K562 (cell line): ENCODE measurements around the gene PDLIM5. TPM values are rescaled to one million over a fixed set of nuclear protein-coding genes. Genes with fewer than 3 reads are reported as not detected.

Experiments used
- FOSL1 ChIP-seq: fragments of 200-800 bp; sonication (Bioruptor generic); conservative IDR thresholded peaks from 2 replicates; pipeline ENCODE4 v1.6.1; 2016; ENCODE audit warnings: missing genetic modification characterization, missing compliant biosample characterization
- IFI16 ChIP-seq: fragments of 250-450 bp; sonication (Bioruptor Pico); IDR thresholded peaks from 2 replicates; pipeline ENCODE4 v2.1.2; 2022; ENCODE audit warnings: mild to moderate bottlenecking, inconsistent platforms
- IRF2 ChIP-seq: sonication (generic); formaldehyde crosslinking; IDR thresholded peaks from 2 replicates; pipeline ENCODE4 v1.8.1; 2022; ENCODE audit warnings: mild to moderate bottlenecking, missing genetic modification reagents
- JUN ChIP-seq, 2 experiments: sonication (generic) in 1 of 2; formaldehyde crosslinking in 1 of 2; IDR thresholded peaks; 2 replicates each; pipeline versions ENCODE4 v1.6.1 to v1.8.0; 2012 to 2022; ENCODE audit warnings: borderline replicate concordance in 2 of 2, mild to moderate bottlenecking in 2 of 2, improper control_type of control experiment in 1 of 2, low read depth in 1 of 2, low read length in 1 of 2, missing genetic modification reagents in 1 of 2
- SMAD3 ChIP-seq: fragments of 450-650 bp; formaldehyde crosslinking; conservative IDR thresholded peaks from 2 replicates; pipeline ENCODE4 v1.4.0; 2020; ENCODE audit warnings: mild to moderate bottlenecking
- SMARCE1 ChIP-seq: fragments of 450-650 bp; IDR thresholded peaks from 2 replicates; pipeline ENCODE4 v1.7.1; 2016; ENCODE audit warnings: mild to moderate bottlenecking
- TBL1XR1 ChIP-seq, 2 experiments: IDR thresholded peaks; 2 replicates each; pipeline ENCODE4 v1.6.1; 2012; ENCODE audit warnings: improper control_type of control experiment in 2 of 2, low read length in 2 of 2, mild to moderate bottlenecking in 1 of 2
- YY1 ChIP-seq, 3 experiments: IDR thresholded peaks; 2 replicates each; pipeline ENCODE4 v1.6.1; 2011; ENCODE audit warnings: low read length in 2 of 3, mild to moderate bottlenecking in 2 of 3, moderate library complexity in 2 of 3, borderline replicate concordance in 1 of 3, control low read depth in 1 of 3, low read depth in 1 of 3; ENCODE audit not compliant: insufficient read depth in 3 of 3, insufficient replicate concordance in 2 of 3, control insufficient read depth in 1 of 3, insufficient read length in 1 of 3; ENCODE audit errors: extremely low read depth in 1 of 3
- ZNF133 ChIP-seq: fragments of 250-450 bp; sonication (Bioruptor Pico); IDR thresholded peaks from 2 replicates; pipeline ENCODE4 v1.4.0; 2020; ENCODE audit warnings: mild to moderate bottlenecking
- ZNF780A ChIP-seq: fragments of 250-450 bp; sonication (Bioruptor Pico); IDR thresholded peaks from 2 replicates; pipeline ENCODE4 v1.5.0; 2021; ENCODE audit warnings: mild to moderate bottlenecking
- ZSCAN32 ChIP-seq: fragments of 450-650 bp; formaldehyde crosslinking; IDR thresholded peaks from 2 replicates; pipeline ENCODE4 v1.4.0; 2020; ENCODE audit warnings: mild to moderate bottlenecking, moderate library complexity
- polyA plus RNA-seq, 8 experiments: library from polyadenylated mRNA; depleted of rRNA in 4 of 8; stranded (reverse) in 5 of 8; unstranded in 3 of 8; fragments of >200 nt; fragmentation: Nextera tagmentation in 2 of 8; fragmentation: Illumina TruSeq in 1 of 8; extraction: Ambion mirVana in 2 of 8; extraction: Trizol in 1 of 8; gene quantifications; 2 replicates each; pipeline versions ENCODE4 v1.2.1 to v1.2.3, GENCODE V29; 2011 to 2014; ENCODE audit warnings: inconsistent platforms in 1 of 8, missing spikeins in 1 of 8
- total RNA-seq, 7 experiments: library from RNA; depleted of rRNA in 6 of 7; stranded (reverse); fragments of >200 nt in 6 of 7; fragmentation: Illumina TruSeq in 2 of 7; extraction: Trizol in 2 of 7; gene quantifications; 2 replicates each; pipeline versions ENCODE4 v1.2.1 to v1.2.3, GENCODE V29; 2011 to 2021; ENCODE audit warnings: low replicate concordance in 1 of 7
- TF ChIP-seq, protein P1 (sequence below): sonication (generic); formaldehyde crosslinking; IDR thresholded peaks from 2 replicates; pipeline ENCODE4 v1.5.0; 2020; ENCODE audit warnings: missing genetic modification reagents
- TF ChIP-seq, protein P2 (sequence below): fragments of 450-650 bp; IDR thresholded peaks from 2 replicates; pipeline ENCODE4 v1.6.1; 2017; ENCODE audit warnings: antibody characterized with exemption
- TF ChIP-seq, protein P3 (sequence below), 2 experiments: fragments of 450-650 bp in 1 of 2; sonication (generic) in 1 of 2; formaldehyde crosslinking in 1 of 2; IDR thresholded peaks in 1 of 2; conservative IDR thresholded peaks in 1 of 2; 2 replicates each; pipeline versions ENCODE4 v1.6.1 to v1.8.1; 2016 to 2023; ENCODE audit warnings: mild to moderate bottlenecking in 2 of 2, moderate library complexity in 2 of 2, inconsistent platforms in 1 of 2, missing genetic modification reagents in 1 of 2
- TF ChIP-seq, protein P4 (sequence below), 2 experiments: fragments of 150-350 bp in 1 of 2; IDR thresholded peaks; 2 replicates each; pipeline ENCODE4 v1.6.1; 2012 to 2016; ENCODE audit warnings: low read depth in 2 of 2, low read length in 2 of 2, mild to moderate bottlenecking in 1 of 2, moderate library complexity in 1 of 2
- TF ChIP-seq, protein P5 (sequence below): IDR thresholded peaks from 3 replicates; pipeline ENCODE4 v1.6.1; 2011; ENCODE audit warnings: borderline replicate concordance, mild to moderate bottlenecking, moderate library complexity; ENCODE audit not compliant: insufficient read length; ENCODE audit errors: extremely low read depth

The PDLIM5 gene
- total and polyA plus RNA-seq, 9 of the 15 experiments (the other 6 are each of a cell fraction or from before 2014, with no cell fraction given), result 36.9 to 127 (median 62.5) TPM

DNA sequence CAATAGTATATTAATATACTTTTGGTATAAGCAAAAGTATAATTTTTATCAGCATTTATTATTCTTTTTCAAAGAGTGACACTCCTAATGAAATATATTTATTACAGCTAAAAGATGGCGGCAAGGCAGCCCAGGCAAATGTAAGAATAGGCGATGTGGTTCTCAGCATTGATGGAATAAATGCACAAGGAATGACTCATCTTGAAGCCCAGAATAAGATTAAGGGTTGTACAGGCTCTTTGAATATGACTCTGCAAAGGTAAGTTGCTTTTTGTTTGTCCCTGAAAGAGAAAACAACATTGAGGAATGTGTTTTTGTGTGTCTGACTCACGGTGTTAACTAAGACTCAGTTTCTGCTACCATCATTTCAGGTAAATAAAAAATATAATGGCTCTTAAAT lies 71.9 kb downstream of the PDLIM5 start (continued):
- TF ChIP-seq SMARCE1 (0 out of 2 replicates have a peak, but pooled peaks have one; percentile 27), IRF2 (CRISPR knock-in tag) (no peak), ZSCAN32 (CRISPR knock-in tag) (no peak), ZNF133 (CRISPR knock-in tag) (no peak), ZNF780A (CRISPR knock-in tag) (no peak), TBL1XR1 (IDR thresholded peaks at IDR 0.05; ENCODE audit: low read length in 2 of 2) (no peak), IFI16 (no peak), SMAD3 (no peak), FOSL1 (tag) (peak; percentile 83), JUN (IDR thresholded peaks at IDR 0.05; ENCODE audit: borderline replicate concordance, low read depth, low read length) (peak; percentile 51; the same call in 1 of the 2 replicates), JUN (CRISPR knock-in tag; IDR thresholded peaks at IDR 0.05; ENCODE audit: borderline replicate concordance) (no peak), YY1 (IDR thresholded peaks at IDR 0.05; ENCODE audit: borderline replicate concordance in 1 of 3, control insufficient read depth in 1 of 3, extremely low read depth in 1 of 3, insufficient read depth in 3 of 3, insufficient read length in 1 of 3, insufficient replicate concordance in 2 of 3, low read depth in 1 of 3, low read length in 2 of 3) (peak in 1 of 3 experiments; percentile 81)
- TF ChIP-seq, protein P1, sequence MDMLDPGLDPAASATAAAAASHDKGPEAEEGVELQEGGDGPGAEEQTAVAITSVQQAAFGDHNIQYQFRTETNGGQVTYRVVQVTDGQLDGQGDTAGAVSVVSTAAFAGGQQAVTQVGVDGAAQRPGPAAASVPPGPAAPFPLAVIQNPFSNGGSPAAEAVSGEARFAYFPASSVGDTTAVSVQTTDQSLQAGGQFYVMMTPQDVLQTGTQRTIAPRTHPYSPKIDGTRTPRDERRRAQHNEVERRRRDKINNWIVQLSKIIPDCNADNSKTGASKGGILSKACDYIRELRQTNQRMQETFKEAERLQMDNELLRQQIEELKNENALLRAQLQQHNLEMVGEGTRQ, result no peak
- TF ChIP-seq, protein P2, sequence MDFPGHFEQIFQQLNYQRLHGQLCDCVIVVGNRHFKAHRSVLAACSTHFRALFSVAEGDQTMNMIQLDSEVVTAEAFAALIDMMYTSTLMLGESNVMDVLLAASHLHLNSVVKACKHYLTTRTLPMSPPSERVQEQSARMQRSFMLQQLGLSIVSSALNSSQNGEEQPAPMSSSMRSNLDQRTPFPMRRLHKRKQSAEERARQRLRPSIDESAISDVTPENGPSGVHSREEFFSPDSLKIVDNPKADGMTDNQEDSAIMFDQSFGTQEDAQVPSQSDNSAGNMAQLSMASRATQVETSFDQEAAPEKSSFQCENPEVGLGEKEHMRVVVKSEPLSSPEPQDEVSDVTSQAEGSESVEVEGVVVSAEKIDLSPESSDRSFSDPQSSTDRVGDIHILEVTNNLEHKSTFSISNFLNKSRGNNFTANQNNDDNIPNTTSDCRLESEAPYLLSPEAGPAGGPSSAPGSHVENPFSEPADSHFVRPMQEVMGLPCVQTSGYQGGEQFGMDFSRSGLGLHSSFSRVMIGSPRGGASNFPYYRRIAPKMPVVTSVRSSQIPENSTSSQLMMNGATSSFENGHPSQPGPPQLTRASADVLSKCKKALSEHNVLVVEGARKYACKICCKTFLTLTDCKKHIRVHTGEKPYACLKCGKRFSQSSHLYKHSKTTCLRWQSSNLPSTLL, result no peak
- TF ChIP-seq, protein P3, sequence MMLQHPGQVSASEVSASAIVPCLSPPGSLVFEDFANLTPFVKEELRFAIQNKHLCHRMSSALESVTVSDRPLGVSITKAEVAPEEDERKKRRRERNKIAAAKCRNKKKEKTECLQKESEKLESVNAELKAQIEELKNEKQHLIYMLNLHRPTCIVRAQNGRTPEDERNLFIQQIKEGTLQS (IDR thresholded peaks at IDR 0.05), result peak; percentile 87
- TF ChIP-seq, protein P3 (CRISPR knock-in tag; conservative IDR thresholded peaks at IDR 0.05), result no peak; the same call in 1 of the 2 replicates
- TF ChIP-seq, protein P4, sequence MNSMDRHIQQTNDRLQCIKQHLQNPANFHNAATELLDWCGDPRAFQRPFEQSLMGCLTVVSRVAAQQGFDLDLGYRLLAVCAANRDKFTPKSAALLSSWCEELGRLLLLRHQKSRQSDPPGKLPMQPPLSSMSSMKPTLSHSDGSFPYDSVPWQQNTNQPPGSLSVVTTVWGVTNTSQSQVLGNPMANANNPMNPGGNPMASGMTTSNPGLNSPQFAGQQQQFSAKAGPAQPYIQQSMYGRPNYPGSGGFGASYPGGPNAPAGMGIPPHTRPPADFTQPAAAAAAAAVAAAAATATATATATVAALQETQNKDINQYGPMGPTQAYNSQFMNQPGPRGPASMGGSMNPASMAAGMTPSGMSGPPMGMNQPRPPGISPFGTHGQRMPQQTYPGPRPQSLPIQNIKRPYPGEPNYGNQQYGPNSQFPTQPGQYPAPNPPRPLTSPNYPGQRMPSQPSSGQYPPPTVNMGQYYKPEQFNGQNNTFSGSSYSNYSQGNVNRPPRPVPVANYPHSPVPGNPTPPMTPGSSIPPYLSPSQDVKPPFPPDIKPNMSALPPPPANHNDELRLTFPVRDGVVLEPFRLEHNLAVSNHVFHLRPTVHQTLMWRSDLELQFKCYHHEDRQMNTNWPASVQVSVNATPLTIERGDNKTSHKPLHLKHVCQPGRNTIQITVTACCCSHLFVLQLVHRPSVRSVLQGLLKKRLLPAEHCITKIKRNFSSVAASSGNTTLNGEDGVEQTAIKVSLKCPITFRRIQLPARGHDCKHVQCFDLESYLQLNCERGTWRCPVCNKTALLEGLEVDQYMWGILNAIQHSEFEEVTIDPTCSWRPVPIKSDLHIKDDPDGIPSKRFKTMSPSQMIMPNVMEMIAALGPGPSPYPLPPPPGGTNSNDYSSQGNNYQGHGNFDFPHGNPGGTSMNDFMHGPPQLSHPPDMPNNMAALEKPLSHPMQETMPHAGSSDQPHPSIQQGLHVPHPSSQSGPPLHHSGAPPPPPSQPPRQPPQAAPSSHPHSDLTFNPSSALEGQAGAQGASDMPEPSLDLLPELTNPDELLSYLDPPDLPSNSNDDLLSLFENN (IDR thresholded peaks at IDR 0.05; ENCODE audit: low read depth in 2 of 2, low read length in 2 of 2), result no peak
- TF ChIP-seq, protein P5, sequence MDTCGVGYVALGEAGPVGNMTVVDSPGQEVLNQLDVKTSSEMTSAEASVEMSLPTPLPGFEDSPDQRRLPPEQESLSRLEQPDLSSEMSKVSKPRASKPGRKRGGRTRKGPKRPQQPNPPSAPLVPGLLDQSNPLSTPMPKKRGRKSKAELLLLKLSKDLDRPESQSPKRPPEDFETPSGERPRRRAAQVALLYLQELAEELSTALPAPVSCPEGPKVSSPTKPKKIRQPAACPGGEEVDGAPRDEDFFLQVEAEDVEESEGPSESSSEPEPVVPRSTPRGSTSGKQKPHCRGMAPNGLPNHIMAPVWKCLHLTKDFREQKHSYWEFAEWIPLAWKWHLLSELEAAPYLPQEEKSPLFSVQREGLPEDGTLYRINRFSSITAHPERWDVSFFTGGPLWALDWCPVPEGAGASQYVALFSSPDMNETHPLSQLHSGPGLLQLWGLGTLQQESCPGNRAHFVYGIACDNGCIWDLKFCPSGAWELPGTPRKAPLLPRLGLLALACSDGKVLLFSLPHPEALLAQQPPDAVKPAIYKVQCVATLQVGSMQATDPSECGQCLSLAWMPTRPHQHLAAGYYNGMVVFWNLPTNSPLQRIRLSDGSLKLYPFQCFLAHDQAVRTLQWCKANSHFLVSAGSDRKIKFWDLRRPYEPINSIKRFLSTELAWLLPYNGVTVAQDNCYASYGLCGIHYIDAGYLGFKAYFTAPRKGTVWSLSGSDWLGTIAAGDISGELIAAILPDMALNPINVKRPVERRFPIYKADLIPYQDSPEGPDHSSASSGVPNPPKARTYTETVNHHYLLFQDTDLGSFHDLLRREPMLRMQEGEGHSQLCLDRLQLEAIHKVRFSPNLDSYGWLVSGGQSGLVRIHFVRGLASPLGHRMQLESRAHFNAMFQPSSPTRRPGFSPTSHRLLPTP, result no peak
